HepG2 (cell line): ENCODE measurements around the gene RAC3. TPM values are rescaled to one million over a fixed set of nuclear protein-coding genes. Genes with fewer than 3 reads are reported as not detected.
A peak's percentile ranks its signal among the peaks of the same experiment; 100 is the strongest.

Experiments used
- ARNTL ChIP-seq: sonication (generic); formaldehyde crosslinking; IDR thresholded peaks from 2 replicates; pipeline ENCODE4 v1.4.0; 2020; ENCODE audit warnings: mild to moderate bottlenecking, missing genetic modification reagents
- HNRNPH1 ChIP-seq: fragments of 200-400 bp; formaldehyde crosslinking; optimal IDR thresholded peaks from 2 replicates; pipeline ENCODE3; 2017; ENCODE audit warnings: mild to moderate bottlenecking, low read depth, low read length
- HNRNPK ChIP-seq: fragments of 200-400 bp; formaldehyde crosslinking; IDR thresholded peaks from 2 replicates; pipeline ENCODE4 v1.6.1; 2018; ENCODE audit warnings: low read length, low read depth, moderate library complexity, mild to moderate bottlenecking; ENCODE audit not compliant: poor library complexity, severe bottlenecking
- IKZF1 ChIP-seq: fragments of 450-650 bp; IDR thresholded peaks from 2 replicates; pipeline ENCODE4 v1.7.1; 2016
- IRF1 ChIP-seq: sonication (generic); formaldehyde crosslinking; IDR thresholded peaks from 2 replicates; pipeline ENCODE4 v1.4.0; 2020; ENCODE audit warnings: low read depth, mild to moderate bottlenecking, missing genetic modification reagents
- LBX2 ChIP-seq: sonication (generic); formaldehyde crosslinking; IDR thresholded peaks from 2 replicates; pipeline ENCODE4 v1.5.0; 2020; ENCODE audit warnings: missing genetic modification reagents, mild to moderate bottlenecking, borderline replicate concordance
- MTA1 ChIP-seq: sonication (generic); formaldehyde crosslinking; IDR thresholded peaks from 2 replicates; pipeline ENCODE4 v1.4.0; 2020; ENCODE audit warnings: missing genetic modification reagents, mild to moderate bottlenecking, borderline replicate concordance
- NFKBIZ ChIP-seq: IDR thresholded peaks from 2 replicates; pipeline ENCODE4 v1.6.1; 2018; ENCODE audit warnings: missing genetic modification reagents, missing compliant biosample characterization
- PAF1 ChIP-seq: IDR thresholded peaks from 2 replicates; pipeline ENCODE4 v1.6.1; 2016; ENCODE audit warnings: missing genetic modification reagents, missing compliant biosample characterization
- PREB ChIP-seq: sonication (generic); formaldehyde crosslinking; IDR thresholded peaks from 2 replicates; pipeline ENCODE4 v1.4.0; 2020; ENCODE audit warnings: missing genetic modification reagents
- PRMT3 ChIP-seq: sonication (generic); formaldehyde crosslinking; IDR thresholded peaks from 2 replicates; pipeline ENCODE4 v1.8.1; 2022; ENCODE audit warnings: low read depth, mild to moderate bottlenecking, moderate library complexity, missing genetic modification reagents, borderline replicate concordance
- SAP130 ChIP-seq: IDR thresholded peaks from 2 replicates; pipeline ENCODE4 v1.6.1; 2016; ENCODE audit warnings: low read depth
- SIX4 ChIP-seq: sonication (generic); formaldehyde crosslinking; IDR thresholded peaks from 2 replicates; pipeline ENCODE4 v1.4.0; 2020; ENCODE audit warnings: missing genetic modification reagents
- SPEN ChIP-seq: sonication (generic); formaldehyde crosslinking; IDR thresholded peaks from 2 replicates; pipeline ENCODE4 v1.5.1; 2020; ENCODE audit warnings: low read depth, mild to moderate bottlenecking, missing genetic modification reagents
- STAT6 ChIP-seq: sonication (generic); formaldehyde crosslinking; IDR thresholded peaks from 2 replicates; pipeline ENCODE4 v1.4.0; 2020; ENCODE audit warnings: missing genetic modification reagents, mild to moderate bottlenecking, borderline replicate concordance
- ZNF547 ChIP-seq: sonication (generic); formaldehyde crosslinking; IDR thresholded peaks from 2 replicates; pipeline ENCODE4 v1.5.1; 2020; ENCODE audit warnings: mild to moderate bottlenecking, missing genetic modification reagents
- polyA plus RNA-seq, 8 experiments: library from polyadenylated mRNA; depleted of rRNA in 3 of 8; stranded (reverse) in 7 of 8; unstranded in 1 of 8; fragments of >200 nt; fragmentation: Illumina TruSeq in 4 of 8; extraction: Trizol in 4 of 8; gene quantifications; 2 replicates each; pipeline versions ENCODE4 v1.2.1 to v1.2.3, GENCODE V29; 2011 to 2016; ENCODE audit warnings: low read depth in 4 of 8, missing spikeins in 1 of 8, mixed read lengths in 1 of 8; ENCODE audit not compliant: insufficient read depth in 1 of 8
- total RNA-seq, 5 experiments: library from RNA; depleted of rRNA; stranded (reverse); fragments of >200 nt; fragmentation: Illumina TruSeq; extraction: Trizol; gene quantifications; 2 replicates each; pipeline ENCODE4 v1.2.3, GENCODE V29; 2016; ENCODE audit warnings: low read depth in 1 of 5
- TF ChIP-seq, protein P1 (sequence below): sonication (generic); formaldehyde crosslinking; IDR thresholded peaks from 2 replicates; pipeline ENCODE4 v1.9.0; 2021; ENCODE audit warnings: missing genetic modification reagents, mild to moderate bottlenecking, borderline replicate concordance
- TF ChIP-seq, protein P2 (sequence below): sonication (generic); formaldehyde crosslinking; IDR thresholded peaks from 2 replicates; pipeline ENCODE4 v1.4.0; 2020; ENCODE audit warnings: missing genetic modification reagents, borderline replicate concordance
- TF ChIP-seq, protein P3 (sequence below): IDR thresholded peaks from 2 replicates; pipeline ENCODE4 v1.6.1; 2016

The RAC3 gene
- total and polyA plus RNA-seq, 2 of the 13 experiments (the other 11 are each of a cell fraction or from before 2014, with no cell fraction given): 10.5 to 21.3 TPM

GRCh38 chr17:82037092-82037888 lies 5.8 kb downstream of the RAC3 start, which contains the start of gene DCXR (continued):
- TF ChIP-seq PREB (CRISPR knock-in tag): no peak
- TF ChIP-seq PAF1 (CRISPR knock-in tag): no peak
- TF ChIP-seq PRMT3 (CRISPR knock-in tag): no peak
- peak; percentile 75 for TF ChIP-seq ZNF547
- no peak for TF ChIP-seq IKZF1
- peak; percentile 74 for TF ChIP-seq HNRNPK
- peak; percentile 68; the same call in 1 of the 2 replicates for TF ChIP-seq NFKBIZ
- TF ChIP-seq, protein P1, sequence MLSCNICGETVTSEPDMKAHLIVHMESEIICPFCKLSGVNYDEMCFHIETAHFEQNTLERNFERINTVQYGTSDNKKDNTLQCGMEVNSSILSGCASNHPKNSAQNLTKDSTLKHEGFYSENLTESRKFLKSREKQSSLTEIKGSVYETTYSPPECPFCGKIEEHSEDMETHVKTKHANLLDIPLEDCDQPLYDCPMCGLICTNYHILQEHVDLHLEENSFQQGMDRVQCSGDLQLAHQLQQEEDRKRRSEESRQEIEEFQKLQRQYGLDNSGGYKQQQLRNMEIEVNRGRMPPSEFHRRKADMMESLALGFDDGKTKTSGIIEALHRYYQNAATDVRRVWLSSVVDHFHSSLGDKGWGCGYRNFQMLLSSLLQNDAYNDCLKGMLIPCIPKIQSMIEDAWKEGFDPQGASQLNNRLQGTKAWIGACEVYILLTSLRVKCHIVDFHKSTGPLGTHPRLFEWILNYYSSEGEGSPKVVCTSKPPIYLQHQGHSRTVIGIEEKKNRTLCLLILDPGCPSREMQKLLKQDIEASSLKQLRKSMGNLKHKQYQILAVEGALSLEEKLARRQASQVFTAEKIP: no peak
- peak; percentile 71 for TF ChIP-seq ARNTL (CRISPR knock-in tag)
- no peak for TF ChIP-seq HNRNPH1
- TF ChIP-seq SIX4 (CRISPR knock-in tag): peak; percentile 55; the same call in 1 of the 2 replicates
- TF ChIP-seq MTA1: peak; percentile 78
- TF ChIP-seq LBX2 (CRISPR knock-in tag): peak; percentile 92
- TF ChIP-seq, protein P2, sequence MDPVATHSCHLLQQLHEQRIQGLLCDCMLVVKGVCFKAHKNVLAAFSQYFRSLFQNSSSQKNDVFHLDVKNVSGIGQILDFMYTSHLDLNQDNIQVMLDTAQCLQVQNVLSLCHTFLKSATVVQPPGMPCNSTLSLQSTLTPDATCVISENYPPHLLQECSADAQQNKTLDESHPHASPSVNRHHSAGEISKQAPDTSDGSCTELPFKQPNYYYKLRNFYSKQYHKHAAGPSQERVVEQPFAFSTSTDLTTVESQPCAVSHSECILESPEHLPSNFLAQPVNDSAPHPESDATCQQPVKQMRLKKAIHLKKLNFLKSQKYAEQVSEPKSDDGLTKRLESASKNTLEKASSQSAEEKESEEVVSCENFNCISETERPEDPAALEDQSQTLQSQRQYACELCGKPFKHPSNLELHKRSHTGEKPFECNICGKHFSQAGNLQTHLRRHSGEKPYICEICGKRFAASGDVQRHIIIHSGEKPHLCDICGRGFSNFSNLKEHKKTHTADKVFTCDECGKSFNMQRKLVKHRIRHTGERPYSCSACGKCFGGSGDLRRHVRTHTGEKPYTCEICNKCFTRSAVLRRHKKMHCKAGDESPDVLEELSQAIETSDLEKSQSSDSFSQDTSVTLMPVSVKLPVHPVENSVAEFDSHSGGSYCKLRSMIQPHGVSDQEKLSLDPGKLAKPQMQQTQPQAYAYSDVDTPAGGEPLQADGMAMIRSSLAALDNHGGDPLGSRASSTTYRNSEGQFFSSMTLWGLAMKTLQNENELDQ: no peak
- no peak for TF ChIP-seq STAT6
- peak; percentile 91 for TF ChIP-seq SPEN
- TF ChIP-seq, protein P3, sequence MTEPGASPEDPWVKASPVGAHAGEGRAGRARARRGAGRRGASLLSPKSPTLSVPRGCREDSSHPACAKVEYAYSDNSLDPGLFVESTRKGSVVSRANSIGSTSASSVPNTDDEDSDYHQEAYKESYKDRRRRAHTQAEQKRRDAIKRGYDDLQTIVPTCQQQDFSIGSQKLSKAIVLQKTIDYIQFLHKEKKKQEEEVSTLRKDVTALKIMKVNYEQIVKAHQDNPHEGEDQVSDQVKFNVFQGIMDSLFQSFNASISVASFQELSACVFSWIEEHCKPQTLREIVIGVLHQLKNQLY (CRISPR knock-in tag): peak; percentile 49
- TF ChIP-seq IRF1 (CRISPR knock-in tag): no peak
- TF ChIP-seq SAP130: peak; percentile 99
